Tibial artery (tissue), 4 donors: Measurements from ENCODE around the gene PRDM16.

Experiments used
- DNase-seq, 2 donors: peaks; one replicate each; pipeline ENCODE4 v3.0.0-alpha.2; 2019
- H3K27ac ChIP-seq, 2 donors: fragments of 200-600 bp; sonication (generic) in 1 of 2; 1 replicate in 1 of 2; 2 replicates in 1 of 2; pipeline ENCODE4 v1.5.1; 2018 to 2019; ENCODE audit warnings: mild to moderate bottlenecking in 1 of 2
- H3K27me3 ChIP-seq, 2 donors: fragments of 200-600 bp; sonication (generic) in 1 of 2; one replicate each; pipeline versions ENCODE4 v1.5.1 to v1.6.0; 2016 to 2019
- H3K36me3 ChIP-seq, 3 donors: fragments of 200-600 bp; sonication (generic) in 2 of 3; one replicate each; pipeline ENCODE4 v1.5.1; 2016 to 2019; ENCODE audit warnings: mild to moderate bottlenecking in 2 of 3
- H3K4me1 ChIP-seq, 4 donors: fragments of 200-600 bp; sonication (generic) in 2 of 4; 1 replicate in 3 of 4; 2 replicates in 1 of 4; pipeline ENCODE4 v1.5.1; 2016 to 2019
- H3K4me3 ChIP-seq, 2 donors: fragments of 200-600 bp; sonication (generic) in 1 of 2; 1 replicate in 1 of 2; 2 replicates in 1 of 2; pipeline ENCODE4 v1.5.1; 2018 to 2019; ENCODE audit warnings: mild to moderate bottlenecking in 2 of 2
- H3K9me3 ChIP-seq, 3 donors: fragments of 200-600 bp; sonication (generic) in 1 of 3; one replicate each; pipeline ENCODE4 v1.5.1; 2016 to 2019
- intact Hi-C: fragments of 100-400 bp; cut with DNase I; formaldehyde crosslinking; loops from one replicate; pipeline ENCODE4 v1.15.0; 2023; ENCODE audit warnings: low total_unique reads
- TF ChIP-seq, protein P1 (sequence below), 2 experiments: fragments of 200-600 bp in 1 of 2; fragments of 450-650 bp in 1 of 2; IDR thresholded peaks; one replicate each; pipeline ENCODE4 v1.5.1; 2017 to 2019; ENCODE audit warnings: antibody characterized with exemption in 2 of 2, mild to moderate bottlenecking in 1 of 2, moderate library complexity in 1 of 2

The PRDM16 gene

DNA sequence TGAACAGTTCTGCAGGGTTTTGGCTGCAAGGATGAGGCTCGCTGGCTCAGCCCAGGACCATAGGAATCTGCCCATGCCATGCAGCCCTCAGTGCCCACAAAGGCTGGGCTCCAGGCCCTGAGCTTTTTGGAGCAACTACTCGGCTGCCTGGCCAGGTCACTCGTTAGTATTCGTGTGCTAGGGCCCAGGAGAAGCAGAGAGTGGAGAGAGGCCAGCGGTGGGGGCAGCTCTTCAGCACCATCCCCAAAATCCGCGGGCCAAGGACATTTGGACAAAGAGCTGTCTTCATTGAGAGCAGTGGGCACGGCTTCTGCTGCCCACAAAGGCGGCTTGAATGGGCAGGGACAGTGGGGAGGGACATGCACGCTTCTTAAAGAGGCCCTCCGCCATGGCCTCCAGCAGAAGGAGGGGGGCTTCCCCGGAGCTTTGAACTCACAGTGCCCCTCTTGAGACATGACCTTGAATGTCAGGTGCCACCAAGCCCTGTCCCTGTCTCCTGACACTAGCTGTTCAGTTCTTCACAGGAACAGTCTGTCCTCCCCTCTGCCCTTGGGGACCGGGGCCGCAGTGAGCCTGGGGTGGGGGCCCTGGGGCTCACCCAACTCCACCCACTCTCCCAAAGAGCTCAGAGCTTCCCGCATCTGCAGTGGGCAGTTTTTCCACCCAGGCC is 279.3 kb downstream of the PRDM16 start:
- Histone ChIP-seq H3K27ac (peak overlapping the region; percentile 94), H3K4me1 (peaks cover 6 to 81% (median 74%) of the 10 kb centered on the region in 4 donors)

DNA sequence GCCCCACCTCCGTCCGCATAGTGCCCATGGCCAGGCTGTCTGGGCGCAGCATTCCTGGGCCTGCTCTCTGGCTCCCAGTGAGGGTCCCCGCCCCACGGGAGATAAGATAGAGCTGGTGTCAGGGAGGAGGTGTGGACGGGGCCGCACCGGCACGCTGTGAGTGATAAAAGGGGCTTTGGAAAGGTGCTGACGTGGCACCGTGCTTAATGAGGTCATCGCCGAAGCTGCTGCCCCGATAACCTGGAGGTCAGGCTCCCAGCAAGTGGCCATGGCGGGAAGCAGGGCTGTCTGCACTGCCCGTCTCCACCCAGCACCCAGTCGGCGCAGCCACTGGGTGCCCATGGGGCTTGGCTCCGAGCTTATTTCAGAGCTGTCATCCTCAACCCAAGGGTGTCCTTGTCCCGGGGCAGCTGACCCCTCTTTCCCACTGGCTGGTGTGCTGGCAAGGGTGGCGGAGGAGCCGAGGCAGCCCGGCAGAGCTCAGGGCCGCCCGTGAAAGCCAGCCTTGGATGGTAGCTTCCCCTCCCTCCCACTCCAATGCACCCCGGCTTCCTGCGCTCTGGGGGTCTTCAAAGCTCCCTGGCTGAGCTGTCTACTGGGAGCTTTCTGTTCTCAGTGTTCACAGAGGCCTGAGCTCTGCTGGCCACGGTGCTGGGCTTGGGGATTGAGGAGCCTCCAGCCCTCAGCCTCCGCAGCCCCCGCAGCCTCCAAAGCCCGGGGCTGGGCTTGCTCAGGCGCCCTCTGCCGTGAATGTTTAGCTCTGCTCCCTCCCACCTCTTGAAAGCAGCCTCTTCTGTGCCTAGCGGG is 280.4 kb downstream of the PRDM16 start:
- DNase-seq = no peak
- H3K9me3 ChIP-seq = peaks cover 0 to 7% (median 0%) of the 10 kb centered on the region in 3 donors
- no peak overlapping the region for H3K4me3 ChIP-seq
- TF ChIP-seq, protein P1, sequence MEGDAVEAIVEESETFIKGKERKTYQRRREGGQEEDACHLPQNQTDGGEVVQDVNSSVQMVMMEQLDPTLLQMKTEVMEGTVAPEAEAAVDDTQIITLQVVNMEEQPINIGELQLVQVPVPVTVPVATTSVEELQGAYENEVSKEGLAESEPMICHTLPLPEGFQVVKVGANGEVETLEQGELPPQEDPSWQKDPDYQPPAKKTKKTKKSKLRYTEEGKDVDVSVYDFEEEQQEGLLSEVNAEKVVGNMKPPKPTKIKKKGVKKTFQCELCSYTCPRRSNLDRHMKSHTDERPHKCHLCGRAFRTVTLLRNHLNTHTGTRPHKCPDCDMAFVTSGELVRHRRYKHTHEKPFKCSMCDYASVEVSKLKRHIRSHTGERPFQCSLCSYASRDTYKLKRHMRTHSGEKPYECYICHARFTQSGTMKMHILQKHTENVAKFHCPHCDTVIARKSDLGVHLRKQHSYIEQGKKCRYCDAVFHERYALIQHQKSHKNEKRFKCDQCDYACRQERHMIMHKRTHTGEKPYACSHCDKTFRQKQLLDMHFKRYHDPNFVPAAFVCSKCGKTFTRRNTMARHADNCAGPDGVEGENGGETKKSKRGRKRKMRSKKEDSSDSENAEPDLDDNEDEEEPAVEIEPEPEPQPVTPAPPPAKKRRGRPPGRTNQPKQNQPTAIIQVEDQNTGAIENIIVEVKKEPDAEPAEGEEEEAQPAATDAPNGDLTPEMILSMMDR (IDR thresholded peaks at IDR 0.05) = peak; percentile 24 to 29
- H3K4me1 ChIP-seq = peaks cover 6 to 91% (median 84%) of the 10 kb centered on the region in 4 donors
- no peaks in the 10 kb centered on the region for H3K36me3 ChIP-seq
- peak overlapping the region; percentile 94 for H3K27ac ChIP-seq
- intact Hi-C loops = no loop called here
- no peaks in the 10 kb centered on the region for H3K27me3 ChIP-seq

More for the DNA sequence above, 279.3 kb downstream of the PRDM16 start:
- Histone ChIP-seq H3K27me3 (no peaks in the 10 kb centered on the region), H3K9me3 (peaks cover 0 to 12% (median 0%) of the 10 kb centered on the region in 3 donors), H3K4me3 (no peak overlapping the region), H3K36me3 (no peaks in the 10 kb centered on the region)
- intact Hi-C loops = no loop called here
- TF ChIP-seq, protein P1 (IDR thresholded peaks at IDR 0.05) = no peak
- no peak for DNase-seq

DNA sequence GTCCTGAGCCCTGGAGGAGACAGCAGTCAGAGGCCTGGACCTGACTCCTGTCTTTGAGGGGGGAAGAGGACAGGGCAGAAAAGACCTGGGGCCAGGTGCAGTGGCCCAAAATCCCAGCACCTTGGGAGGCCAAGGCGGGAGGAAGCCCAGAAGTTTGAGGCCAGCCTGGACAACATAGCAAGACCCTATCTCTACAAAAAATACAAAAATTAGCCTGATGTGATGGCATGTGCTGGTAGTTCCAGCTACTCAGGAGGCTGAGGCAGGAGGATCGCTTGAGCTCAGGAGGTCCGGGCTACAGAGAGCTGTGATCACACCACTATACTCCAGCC is 280.9 kb downstream of the PRDM16 start:
- no peak for DNase-seq
- no peak overlapping the region for H3K4me3 ChIP-seq
- peaks cover 0 to 2% (median 0%) of the 10 kb centered on the region in 3 donors for H3K9me3 ChIP-seq
- no peaks in the 10 kb centered on the region for H3K27me3 ChIP-seq
- TF ChIP-seq, protein P1 (IDR thresholded peaks at IDR 0.05) = no peak
- peak overlapping the region; percentile 94 for H3K27ac ChIP-seq
- H3K4me1 ChIP-seq = peaks cover 6 to 97% (median 90%) of the 10 kb centered on the region in 4 donors
- H3K36me3 ChIP-seq = no peaks in the 10 kb centered on the region
- intact Hi-C loops = loop anchor here (2.0 to 5.0 kb wide), 2 partner anchors 61 to 283 kb away; partner anchors contain the start of gene PRDM16

DNA sequence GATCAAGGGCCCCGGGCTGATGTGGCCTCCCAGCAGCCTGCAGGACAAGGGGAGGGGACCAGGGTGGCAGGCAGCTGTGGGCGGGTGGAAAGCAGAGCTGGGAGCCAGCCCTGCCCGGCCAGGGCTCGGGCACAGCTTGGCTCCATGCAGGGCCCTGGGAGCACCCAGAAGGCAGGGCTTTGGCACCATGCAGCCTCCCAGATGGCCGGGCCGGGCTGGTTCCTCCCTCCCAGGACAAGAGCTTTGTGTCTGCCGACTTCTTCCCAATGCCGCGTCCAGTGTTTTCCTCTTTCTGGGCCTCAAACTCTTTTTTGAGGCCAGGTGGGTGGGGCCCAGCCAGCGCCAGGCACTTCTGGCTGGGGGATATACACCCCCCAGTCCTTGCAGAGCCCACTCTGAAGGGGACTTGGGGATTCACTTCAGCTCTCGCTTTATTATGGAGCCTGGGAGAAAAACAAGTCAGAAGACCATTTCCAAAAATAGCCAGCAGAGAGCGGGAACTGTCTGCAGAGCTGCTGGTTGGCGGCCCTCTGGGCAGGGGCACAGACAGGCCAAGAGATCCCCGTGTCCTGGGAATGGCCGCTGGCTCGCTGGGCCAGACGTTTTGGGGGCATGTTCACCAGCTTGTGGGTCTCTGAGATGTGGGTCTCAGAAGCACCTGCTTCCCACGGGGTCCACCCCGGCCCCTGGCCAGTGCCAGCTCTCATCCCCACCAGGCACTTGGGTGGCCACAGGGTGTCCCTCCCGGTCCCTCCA is 281.7 kb downstream of the PRDM16 start:
- TF ChIP-seq, protein P1 (IDR thresholded peaks at IDR 0.05) = peak; percentile 35 to 46
- H3K9me3 ChIP-seq = no peaks in the 10 kb centered on the region
- peak; percentile 74 to 95 for DNase-seq
- H3K4me3 ChIP-seq = peak overlapping the region; percentile 21 to 34
- peaks cover 6 to 99% (median 93%) of the 10 kb centered on the region in 4 donors for H3K4me1 ChIP-seq
- H3K36me3 ChIP-seq = no peaks in the 10 kb centered on the region
- intact Hi-C loops = loop anchor here (2.0 to 5.0 kb wide), 2 partner anchors 60 to 283 kb away; partner anchors contain the start of gene PRDM16
- H3K27me3 ChIP-seq = no peaks in the 10 kb centered on the region
- H3K27ac ChIP-seq = peak overlapping the region; percentile 94
